K562 (cell line): Measurements from ENCODE around the gene FIBP. TPM values are rescaled to one million over a fixed set of nuclear protein-coding genes. Genes with fewer than 3 reads are reported as not detected.

Source experiments
- ATAC-seq: fragments of 200-7000 bp; cut with Tn5 transposase; 3 replicates; pipeline ENCODE4 v1.9.1; 2020; ENCODE audit warnings: moderate library complexity
- BruUV-seq: library from RNA; stranded (reverse); fragments of 400-500 nt; replicated peaks from 2 replicates; lab custom pipeline; 2021; lab: Mats Ljungman, UMichigan
- CTCF ChIA-PET: fragments of 300-600 bp; formaldehyde crosslinking; extraction: SDS; loops from one replicate; lab custom pipeline; 2021; ENCODE audit warnings: low intra/inter-chr PET ratio; lab: Yijun Ruan, JAX
- POLR2A ChIA-PET: fragments of 300-600, 350-650 bp; sonication (Branson Sonifier 250); formaldehyde crosslinking; extraction: SDS; loops from one replicate; lab custom pipeline; 2021; ENCODE audit warnings: antibody characterized with exemption, inconsistent platforms; lab: Yijun Ruan, JAX
- DNase-seq, 4 experiments: peaks; one replicate each; pipeline versions ENCODE4 v3.0.0 to v3.0.0-alpha.2; 2011 to 2018; ENCODE audit warnings: low spot score in 3 of 4, mixed read lengths in 3 of 4; ENCODE audit errors: extremely low read depth in 1 of 4
- FAIRE-seq: peaks from 2 replicates; lab custom pipeline; 2011; peaks lifted over from hg19 to GRCh38; lab: Jason Lieb, UNC
- H2AFZ ChIP-seq: 2 replicates; pipeline ENCODE4 v1.6.0; 2011; ENCODE audit warnings: low read depth, low read length, control low read depth, inconsistent platforms
- H3K27ac ChIP-seq: fragments of 200-600 bp; 3 replicates; pipeline ENCODE4 v1.8.0; 2011; ENCODE audit warnings: low read depth, mild to moderate bottlenecking, control low read depth, inconsistent platforms, low read length, moderate library complexity, mixed read lengths; ENCODE audit errors: extremely low read depth
- H3K27me3 ChIP-seq, 2 experiments: fragments of 300-600 bp in 1 of 2; 2 replicates in 1 of 2; 3 replicates in 1 of 2; pipeline versions ENCODE4 v1.6.0 to v1.8.0; 2011; ENCODE audit warnings: inconsistent platforms in 2 of 2, low read length in 2 of 2, mild to moderate bottlenecking in 1 of 2, mixed read lengths in 1 of 2, moderate library complexity in 1 of 2; ENCODE audit not compliant: control insufficient read depth in 2 of 2, insufficient read depth in 2 of 2
- H3K36me3 ChIP-seq: fragments of 300-600 bp; 3 replicates; pipeline ENCODE4 v1.8.0; 2011; ENCODE audit warnings: mild to moderate bottlenecking, low read length, inconsistent platforms; ENCODE audit not compliant: control insufficient read depth, insufficient read depth
- H3K4me1 ChIP-seq, 2 experiments: fragments of 200-600 bp in 1 of 2; replicated peaks in 1 of 2; 2 replicates in 1 of 2; 3 replicates in 1 of 2; pipeline versions ENCODE4 v1.5.1 to v1.8.0; 2011; ENCODE audit warnings: inconsistent platforms in 2 of 2, low read length in 2 of 2, mild to moderate bottlenecking in 1 of 2, mixed read lengths in 1 of 2, moderate library complexity in 1 of 2; ENCODE audit not compliant: control insufficient read depth in 2 of 2, insufficient read depth in 2 of 2
- H3K4me2 ChIP-seq: 2 replicates; pipeline ENCODE4 v1.6.1; 2011; ENCODE audit warnings: low read length, control low read depth, inconsistent platforms, mixed read lengths; ENCODE audit not compliant: insufficient read depth
- H3K4me3 ChIP-seq: fragments of 200-600 bp; sonication (generic), shearing (Covaris generic); 2 replicates; pipeline ENCODE4 v1.5.1; 2016; ENCODE audit warnings: control low read depth, inconsistent platforms
- H3K79me2 ChIP-seq: fragments of 200-600 bp; 3 replicates; pipeline ENCODE4 v1.8.0; 2011; ENCODE audit warnings: low read length, inconsistent platforms; ENCODE audit not compliant: control insufficient read depth, insufficient read depth
- H3K9ac ChIP-seq, 2 experiments: 2 replicates each; pipeline versions ENCODE4 v1.6.0 to v1.6.1; 2011; ENCODE audit warnings: low read depth in 2 of 2, low read length in 2 of 2, control low read depth in 1 of 2, inconsistent platforms in 1 of 2, mild to moderate bottlenecking in 1 of 2, mixed read lengths in 1 of 2; ENCODE audit not compliant: insufficient read depth in 1 of 2
- H3K9me1 ChIP-seq: one replicate; pipeline ENCODE4 v1.6.0; 2011; ENCODE audit warnings: inconsistent platforms, mild to moderate bottlenecking, low read length, moderate library complexity; ENCODE audit not compliant: control insufficient read depth, insufficient read depth
- H3K9me3 ChIP-seq: replicated peaks from 2 replicates; pipeline ENCODE4 v1.5.1; 2011; ENCODE audit warnings: low read depth, low read length, inconsistent platforms; ENCODE audit not compliant: control insufficient read depth, insufficient read depth
- H4K20me1 ChIP-seq: replicated peaks from 2 replicates; pipeline ENCODE4 v1.6.1; 2011; ENCODE audit warnings: low read length, inconsistent platforms, mixed read lengths; ENCODE audit not compliant: control insufficient read depth, insufficient read depth
- ARHGAP35 ChIP-seq: fragments of 450-650 bp; IDR thresholded peaks from 2 replicates; pipeline ENCODE4 v1.6.1; 2018; ENCODE audit not compliant: partially characterized antibody
- ASH1L ChIP-seq: fragments of 450-650 bp; IDR thresholded peaks from 2 replicates; pipeline ENCODE4 v1.6.1; 2018; ENCODE audit warnings: borderline replicate concordance, mild to moderate bottlenecking, low read depth; ENCODE audit not compliant: partially characterized antibody
- FOXM1 ChIP-seq, 2 experiments: fragments of 450-650 bp in 1 of 2; sonication (generic) in 1 of 2; formaldehyde crosslinking in 1 of 2; IDR thresholded peaks; 2 replicates each; pipeline versions ENCODE4 v1.6.1 to v1.9.0; 2017 to 2022; ENCODE audit warnings: low read depth in 2 of 2, mild to moderate bottlenecking in 2 of 2, missing genetic modification reagents in 1 of 2, moderate library complexity in 1 of 2
- MAFF ChIP-seq: IDR thresholded peaks from 2 replicates; pipeline ENCODE4 v1.6.1; 2012; ENCODE audit warnings: low read length, improper control_type of control experiment
- POLR2A ChIP-seq: fragments of 450-650 bp; conservative IDR thresholded peaks from 2 replicates; pipeline ENCODE4 v1.6.1; 2016
- PRMT5 ChIP-seq: sonication (generic); formaldehyde crosslinking; IDR thresholded peaks from 2 replicates; pipeline ENCODE4 v1.5.0; 2020; ENCODE audit warnings: missing genetic modification reagents
- SRF ChIP-seq, 2 experiments: fragments of 250-450, 450-650 bp in 1 of 2; sonication (Bioruptor Pico) in 1 of 2; sonication (generic) in 1 of 2; formaldehyde crosslinking; IDR thresholded peaks; 2 replicates each; pipeline versions ENCODE4 v1.5.0 to v1.5.1; 2020 to 2022; ENCODE audit warnings: mild to moderate bottlenecking in 1 of 2, missing genetic modification reagents in 1 of 2
- SUPT5H ChIP-seq: fragments of 450-650 bp; IDR thresholded peaks from 2 replicates; pipeline ENCODE4 v1.6.1; 2016
- TEAD1 ChIP-seq, 2 experiments: fragments of 450-650 bp in 1 of 2; sonication (generic) in 1 of 2; formaldehyde crosslinking; IDR thresholded peaks; 2 replicates each; pipeline versions ENCODE4 v1.4.0 to v1.8.0; 2020 to 2022; ENCODE audit warnings: mild to moderate bottlenecking in 2 of 2, missing genetic modification reagents in 1 of 2
- ZFX ChIP-seq: sonication (generic); formaldehyde crosslinking; IDR thresholded peaks from 2 replicates; pipeline ENCODE4 v1.8.0; 2022; ENCODE audit warnings: mild to moderate bottlenecking, missing genetic modification reagents, moderate library complexity
- WGBS: fragments of 100-300 bp; shearing (Covaris generic); methylation state at CpG from one replicate; pipeline ENCODE4 v1.1.6; 2016; ENCODE audit warnings: low coverage, mixed read lengths; ENCODE audit not compliant: insufficient coverage; ENCODE audit errors: missing lambda C conversion rate; 5-methylcytosine and 5-hydroxymethylcytosine counted together
- in situ Hi-C: fragments of 300-500 bp; cut with MboI; formaldehyde crosslinking; loops from 4 replicates; pipeline ENCODE4 v1.15.0; 2018; ENCODE audit warnings: inconsistent platforms, mixed read lengths
- intact Hi-C: fragments of 100-400 bp; cut with micrococcal nuclease; formaldehyde crosslinking; loops from 2 replicates; pipeline ENCODE4 v1.14.2; 2022
- polyA plus RNA-seq, 8 experiments: library from polyadenylated mRNA; depleted of rRNA in 4 of 8; stranded (reverse) in 5 of 8; unstranded in 3 of 8; fragments of >200 nt; fragmentation: Nextera tagmentation in 2 of 8; fragmentation: Illumina TruSeq in 1 of 8; extraction: Ambion mirVana in 2 of 8; extraction: Trizol in 1 of 8; gene quantifications; 2 replicates each; pipeline versions ENCODE4 v1.2.1 to v1.2.3, GENCODE V29; 2011 to 2014; ENCODE audit warnings: inconsistent platforms in 1 of 8, missing spikeins in 1 of 8
- total RNA-seq, 7 experiments: library from RNA; depleted of rRNA in 6 of 7; stranded (reverse); fragments of >200 nt in 6 of 7; fragmentation: Illumina TruSeq in 2 of 7; extraction: Trizol in 2 of 7; gene quantifications; 2 replicates each; pipeline versions ENCODE4 v1.2.1 to v1.2.3, GENCODE V29; 2011 to 2021; ENCODE audit warnings: low replicate concordance in 1 of 7
- TF ChIP-seq, protein P1 (sequence below): fragments of 250-450 bp; sonication (Bioruptor Pico); IDR thresholded peaks from 2 replicates; pipeline ENCODE4 v1.4.0; 2020; ENCODE audit warnings: mild to moderate bottlenecking, moderate library complexity
- TF ChIP-seq, protein P2 (sequence below): fragments of 250-450 bp; sonication (Bioruptor Pico); IDR thresholded peaks from 2 replicates; pipeline ENCODE4 v1.4.0; 2020
- TF ChIP-seq, protein P3 (sequence below): fragments of 450-650 bp; formaldehyde crosslinking; IDR thresholded peaks from 2 replicates; pipeline ENCODE4 v1.4.0; 2022; ENCODE audit warnings: missing genetic modification characterization

Gene FIBP
- total and polyA plus RNA-seq, 9 of the 15 experiments (the other 6 are each of a cell fraction or from before 2014, with no cell fraction given): 41.2 to 79.2 (median 48.6) TPM

DNA sequence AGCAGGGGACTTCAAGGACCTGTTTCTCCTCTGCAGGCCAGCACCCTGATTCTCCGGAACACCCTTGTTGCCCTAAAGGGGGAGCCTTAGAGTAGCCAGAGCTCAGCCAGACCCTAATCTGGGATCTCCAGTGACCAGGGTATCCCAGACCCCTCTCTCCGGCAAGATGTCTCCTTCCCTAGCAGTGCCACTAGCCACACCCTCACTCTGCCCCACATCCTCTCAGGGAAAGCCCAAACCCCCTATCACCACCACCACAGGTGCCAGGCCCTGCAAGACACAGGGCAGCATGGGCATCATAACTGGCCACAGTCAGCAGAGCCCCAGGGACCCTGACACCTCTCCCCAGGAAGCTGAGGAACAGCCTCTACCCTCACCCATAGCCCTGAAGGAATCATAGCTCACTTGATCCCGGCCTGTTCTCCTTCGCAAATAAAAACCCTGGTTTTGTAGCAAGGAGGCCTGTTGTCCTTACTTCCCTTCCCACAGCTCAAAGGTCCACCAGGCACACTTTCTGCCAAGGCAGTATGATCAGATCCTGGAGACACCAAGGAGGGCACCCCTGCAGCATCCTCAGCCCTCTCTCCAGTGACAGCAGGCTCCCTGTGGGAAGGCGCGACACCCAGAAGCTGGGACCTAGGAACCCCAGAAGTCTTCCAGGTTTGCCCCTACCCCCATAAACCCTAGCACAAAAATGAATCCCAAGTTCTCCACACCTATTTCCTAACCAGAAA is 34.9 kb downstream of the FIBP start:
- peaks cover 45% of the 10 kb centered on the region for H3K79me2 ChIP-seq
- POLR2A ChIA-PET: interaction anchor here (0.6 to 5.9 kb wide), 9 partner anchors 7 to 238 kb away, joined by 3 to 67 read pairs (median 4); partner anchors contain the start of gene RNASEH2C
- FAIRE-seq: no peak
- CTCF ChIA-PET: no interaction called here
- peak in 1 of 4 experiments; percentile 20 for DNase-seq
- WGBS: 84% methylated on average over 5 of the region's 6 CpGs
- H3K9ac ChIP-seq: no peak overlapping the region
- no peak overlapping the region for H2AFZ ChIP-seq
- H4K20me1 ChIP-seq: peaks cover 22% of the 10 kb centered on the region
- no peak overlapping the region for H3K4me3 ChIP-seq
- H3K27me3 ChIP-seq: no peaks in the 10 kb centered on the region
- no TSS peak for BruUV-seq
- H3K27ac ChIP-seq: no peak overlapping the region
- peak; percentile 3 for ATAC-seq
- in situ Hi-C loops: no loop called here
- peaks cover 11% of the 10 kb centered on the region for H3K9me1 ChIP-seq
- H3K4me2 ChIP-seq: no peak overlapping the region
- H3K9me3 ChIP-seq: peaks cover 7% of the 10 kb centered on the region; the same call in 1 of the 2 replicates
- peaks cover 4 to 42% of the 10 kb centered on the region in 2 experiments; a peak in 3 of 5 replicates for H3K4me1 ChIP-seq
- peaks cover 56% of the 10 kb centered on the region for H3K36me3 ChIP-seq
- intact Hi-C loops: no loop called here
- TF ChIP-seq SUPT5H (peak; percentile 73), ZFX (CRISPR knock-in tag) (no peak), TEAD1 (CRISPR knock-in tag; IDR thresholded peaks at IDR 0.05) (0 out of 4 replicates have a peak, but pooled peaks of 1 of the 2 experiments have one; percentile 43), ARHGAP35 (no peak), SRF (CRISPR knock-in tag; IDR thresholded peaks at IDR 0.05) (no peak), POLR2A (peak; percentile 74), PRMT5 (CRISPR knock-in tag) (no peak), FOXM1 (IDR thresholded peaks at IDR 0.05; ENCODE audit: low read depth) (no peak), FOXM1 (CRISPR knock-in tag; IDR thresholded peaks at IDR 0.05; ENCODE audit: low read depth) (peak; percentile 68; the same call in 1 of the 2 replicates), MAFF (no peak), ASH1L (no peak)
- TF ChIP-seq, protein P1, sequence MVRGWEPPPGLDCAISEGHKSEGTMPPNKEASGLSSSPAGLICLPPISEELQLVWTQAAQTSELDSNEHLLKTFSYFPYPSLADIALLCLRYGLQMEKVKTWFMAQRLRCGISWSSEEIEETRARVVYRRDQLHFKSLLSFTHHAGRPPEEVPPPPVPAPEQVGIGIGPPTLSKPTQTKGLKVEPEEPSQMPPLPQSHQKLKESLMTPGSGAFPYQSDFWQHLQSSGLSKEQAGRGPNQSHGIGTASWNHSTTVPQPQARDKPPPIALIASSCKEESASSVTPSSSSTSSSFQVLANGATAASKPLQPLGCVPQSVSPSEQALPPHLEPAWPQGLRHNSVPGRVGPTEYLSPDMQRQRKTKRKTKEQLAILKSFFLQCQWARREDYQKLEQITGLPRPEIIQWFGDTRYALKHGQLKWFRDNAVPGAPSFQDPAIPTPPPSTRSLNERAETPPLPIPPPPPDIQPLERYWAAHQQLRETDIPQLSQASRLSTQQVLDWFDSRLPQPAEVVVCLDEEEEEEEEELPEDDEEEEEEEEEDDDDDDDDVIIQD (CRISPR knock-in tag): no peak
- TF ChIP-seq, protein P2, sequence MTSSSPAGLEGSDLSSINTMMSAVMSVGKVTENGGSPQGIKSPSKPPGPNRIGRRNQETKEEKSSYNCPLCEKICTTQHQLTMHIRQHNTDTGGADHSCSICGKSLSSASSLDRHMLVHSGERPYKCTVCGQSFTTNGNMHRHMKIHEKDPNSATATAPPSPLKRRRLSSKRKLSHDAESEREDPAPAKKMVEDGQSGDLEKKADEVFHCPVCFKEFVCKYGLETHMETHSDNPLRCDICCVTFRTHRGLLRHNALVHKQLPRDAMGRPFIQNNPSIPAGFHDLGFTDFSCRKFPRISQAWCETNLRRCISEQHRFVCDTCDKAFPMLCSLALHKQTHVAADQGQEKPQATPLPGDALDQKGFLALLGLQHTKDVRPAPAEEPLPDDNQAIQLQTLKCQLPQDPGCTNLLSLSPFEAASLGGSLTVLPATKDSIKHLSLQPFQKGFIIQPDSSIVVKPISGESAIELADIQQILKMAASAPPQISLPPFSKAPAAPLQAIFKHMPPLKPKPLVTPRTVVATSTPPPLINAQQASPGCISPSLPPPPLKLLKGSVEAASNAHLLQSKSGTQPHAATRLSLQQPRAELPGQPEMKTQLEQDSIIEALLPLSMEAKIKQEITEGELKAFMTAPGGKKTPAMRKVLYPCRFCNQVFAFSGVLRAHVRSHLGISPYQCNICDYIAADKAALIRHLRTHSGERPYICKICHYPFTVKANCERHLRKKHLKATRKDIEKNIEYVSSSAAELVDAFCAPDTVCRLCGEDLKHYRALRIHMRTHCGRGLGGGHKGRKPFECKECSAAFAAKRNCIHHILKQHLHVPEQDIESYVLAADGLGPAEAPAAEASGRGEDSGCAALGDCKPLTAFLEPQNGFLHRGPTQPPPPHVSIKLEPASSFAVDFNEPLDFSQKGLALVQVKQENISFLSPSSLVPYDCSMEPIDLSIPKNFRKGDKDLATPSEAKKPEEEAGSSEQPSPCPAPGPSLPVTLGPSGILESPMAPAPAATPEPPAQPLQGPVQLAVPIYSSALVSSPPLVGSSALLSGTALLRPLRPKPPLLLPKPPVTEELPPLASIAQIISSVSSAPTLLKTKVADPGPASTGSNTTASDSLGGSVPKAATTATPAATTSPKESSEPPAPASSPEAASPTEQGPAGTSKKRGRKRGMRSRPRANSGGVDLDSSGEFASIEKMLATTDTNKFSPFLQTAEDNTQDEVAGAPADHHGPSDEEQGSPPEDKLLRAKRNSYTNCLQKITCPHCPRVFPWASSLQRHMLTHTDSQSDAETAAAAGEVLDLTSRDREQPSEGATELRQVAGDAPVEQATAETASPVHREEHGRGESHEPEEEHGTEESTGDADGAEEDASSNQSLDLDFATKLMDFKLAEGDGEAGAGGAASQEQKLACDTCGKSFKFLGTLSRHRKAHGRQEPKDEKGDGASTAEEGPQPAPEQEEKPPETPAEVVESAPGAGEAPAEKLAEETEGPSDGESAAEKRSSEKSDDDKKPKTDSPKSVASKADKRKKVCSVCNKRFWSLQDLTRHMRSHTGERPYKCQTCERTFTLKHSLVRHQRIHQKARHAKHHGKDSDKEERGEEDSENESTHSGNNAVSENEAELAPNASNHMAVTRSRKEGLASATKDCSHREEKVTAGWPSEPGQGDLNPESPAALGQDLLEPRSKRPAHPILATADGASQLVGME (CRISPR knock-in tag): no peak
- TF ChIP-seq, protein P3, sequence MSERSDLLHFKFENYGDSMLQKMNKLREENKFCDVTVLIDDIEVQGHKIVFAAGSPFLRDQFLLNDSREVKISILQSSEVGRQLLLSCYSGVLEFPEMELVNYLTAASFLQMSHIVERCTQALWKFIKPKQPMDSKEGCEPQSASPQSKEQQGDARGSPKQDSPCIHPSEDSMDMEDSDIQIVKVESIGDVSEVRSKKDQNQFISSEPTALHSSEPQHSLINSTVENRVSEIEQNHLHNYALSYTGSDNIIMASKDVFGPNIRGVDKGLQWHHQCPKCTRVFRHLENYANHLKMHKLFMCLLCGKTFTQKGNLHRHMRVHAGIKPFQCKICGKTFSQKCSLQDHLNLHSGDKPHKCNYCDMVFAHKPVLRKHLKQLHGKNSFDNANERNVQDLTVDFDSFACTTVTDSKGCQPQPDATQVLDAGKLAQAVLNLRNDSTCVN (CRISPR knock-in tag): peak; percentile 24; the same call in 1 of the 2 replicates
